GM21619 (cell line): ENCODE measurements around the gene C17orf75.

ENCODE experiments used
- ATAC-seq: cut with Tn5 transposase; IDR thresholded peaks from one replicate; pipeline ENCODE4 v1.9.1; 2021; ENCODE audit not compliant: unreplicated experiment

C17orf75 gene

GRCh38 chr17:32307658-32308057 lies 34.3 kb downstream of the C17orf75 start:
- ATAC-seq: no peak

GRCh38 chr17:32305049-32305448 lies 36.9 kb downstream of the C17orf75 start:
- no peak for ATAC-seq

GRCh38 chr17:32303781-32304288 lies 38.1 kb downstream of the C17orf75 start:
- no peak for ATAC-seq

GRCh38 chr17:32302860-32303649 lies 38.9 kb downstream of the C17orf75 start:
- ATAC-seq: no peak

GRCh38 chr17:32302037-32302436 lies 39.9 kb downstream of the C17orf75 start:
- no peak for ATAC-seq

- no peak for ATAC-seq
Measured at GRCh38 chr17:32299580-32300164, 42.3 kb downstream of the C17orf75 start.

- ATAC-seq: no peak
Measured at GRCh38 chr17:32298721-32299579, 43.0 kb downstream of the C17orf75 start.

GRCh38 chr17:32298298-32298697 lies 43.7 kb downstream of the C17orf75 start:
- no peak for ATAC-seq

GRCh38 chr17:32297860-32298259 lies 44.1 kb downstream of the C17orf75 start:
- no peak for ATAC-seq

- no peak for ATAC-seq
Measured at GRCh38 chr17:32297424-32297823, 44.5 kb downstream of the C17orf75 start.

GRCh38 chr17:32292094-32292493 lies 49.9 kb downstream of the C17orf75 start:
- no peak for ATAC-seq

GRCh38 chr17:32289471-32290070 lies 52.4 kb downstream of the C17orf75 start:
- ATAC-seq: no peak

- no peak for ATAC-seq
Measured at GRCh38 chr17:32288615-32289014, 53.4 kb downstream of the C17orf75 start.

- ATAC-seq: no peak
Measured at GRCh38 chr17:32287804-32288511, 54.0 kb downstream of the C17orf75 start.

GRCh38 chr17:32286518-32286900 lies 55.5 kb downstream of the C17orf75 start:
- no peak for ATAC-seq

- ATAC-seq: no peak
Measured at GRCh38 chr17:32285746-32286517, 56.0 kb downstream of the C17orf75 start.

- ATAC-seq: no peak
Measured at GRCh38 chr17:32285306-32285705, 56.7 kb downstream of the C17orf75 start.

- ATAC-seq: no peak
Measured at GRCh38 chr17:32283745-32284201, 58.2 kb downstream of the C17orf75 start.

- no peak for ATAC-seq
Measured at GRCh38 chr17:32281011-32281451, 60.9 kb downstream of the C17orf75 start.
